Osteoblast (primary cell): ENCODE results near the gene GFRA1. TPM values are rescaled to one million over a fixed set of nuclear protein-coding genes. Genes with fewer than 3 reads are reported as not detected.

Source experiments
- DNase-seq: peaks from one replicate; pipeline ENCODE4 v3.0.0; 2011; ENCODE audit warnings: low spot score, mixed read lengths; ENCODE audit not compliant: insufficient read length; ENCODE audit errors: missing footprints
- H2AFZ ChIP-seq: 2 replicates; pipeline ENCODE4 v1.6.0; 2011; ENCODE audit warnings: mild to moderate bottlenecking, low read length
- H3K27ac ChIP-seq: 2 replicates; pipeline ENCODE4 v1.5.1; 2011; ENCODE audit warnings: mild to moderate bottlenecking, low read depth, low read length, moderate library complexity
- H3K27me3 ChIP-seq: 2 replicates; pipeline ENCODE4 v1.6.0; 2012; ENCODE audit warnings: mild to moderate bottlenecking, control low read depth, inconsistent platforms, low read length, moderate library complexity; ENCODE audit not compliant: insufficient read depth
- H3K36me3 ChIP-seq: 2 replicates; pipeline ENCODE4 v1.5.1; 2011; ENCODE audit warnings: mild to moderate bottlenecking, low read length, control low read depth, moderate library complexity; ENCODE audit not compliant: insufficient read depth
- H3K4me1 ChIP-seq: 2 replicates; pipeline ENCODE4 v1.5.1; 2011; ENCODE audit warnings: mild to moderate bottlenecking, low read length, control low read depth, moderate library complexity; ENCODE audit not compliant: insufficient read depth
- H3K4me2 ChIP-seq: 2 replicates; pipeline ENCODE4 v1.6.0; 2011; ENCODE audit warnings: mild to moderate bottlenecking, low read length; ENCODE audit not compliant: insufficient read depth
- H3K4me3 ChIP-seq: fragments of 200-600 bp; sonication (generic); 3 replicates; pipeline ENCODE4 v1.5.1; 2012; ENCODE audit warnings: mild to moderate bottlenecking, low read length, inconsistent platforms; ENCODE audit not compliant: insufficient read depth
- H3K79me2 ChIP-seq: 2 replicates; pipeline ENCODE4 v1.6.0; 2012; ENCODE audit warnings: mild to moderate bottlenecking, low read length, control low read depth, inconsistent platforms; ENCODE audit not compliant: insufficient read depth
- H3K9me3 ChIP-seq: 2 replicates; pipeline ENCODE4 v1.5.1; 2011; ENCODE audit warnings: low read depth, low read length, control low read depth
- H4K20me1 ChIP-seq: 2 replicates; pipeline ENCODE4 v1.6.0; 2012; ENCODE audit warnings: mild to moderate bottlenecking, low read length, control low read depth; ENCODE audit not compliant: insufficient read depth
- CTCF ChIP-seq: IDR thresholded peaks from 2 replicates; pipeline ENCODE4 v1.5.1; 2011; ENCODE audit warnings: mild to moderate bottlenecking, low read depth, low read length, moderate library complexity; ENCODE audit errors: extremely low read depth
- total RNA-seq: library from RNA; depleted of rRNA; stranded (reverse); fragments of >200 nt; gene quantifications from 2 replicates; pipeline ENCODE4 v1.2.3, GENCODE V29; 2012

The GFRA1 gene
- total RNA-seq, 1 donor = 76.0 TPM

- no peak overlapping the region for H3K4me3 ChIP-seq
- no peaks in the 10 kb centered on the region for H3K79me2 ChIP-seq
- H4K20me1 ChIP-seq = no peaks in the 10 kb centered on the region
- no peaks in the 10 kb centered on the region for H3K27me3 ChIP-seq
- peaks cover 2% of the 10 kb centered on the region for H3K9me3 ChIP-seq
- TF ChIP-seq CTCF = no peak
- DNase-seq = no peak
- no peaks in the 10 kb centered on the region for H3K36me3 ChIP-seq
- no peak overlapping the region for H3K4me2 ChIP-seq
- H2AFZ ChIP-seq = no peak overlapping the region
- H3K27ac ChIP-seq = no peak overlapping the region
- H3K4me1 ChIP-seq = peaks cover 7% of the 10 kb centered on the region
These were observed 74.3 kb downstream of the GFRA1 start for GRCh38 chr10:116198676-116199035.

DNA sequence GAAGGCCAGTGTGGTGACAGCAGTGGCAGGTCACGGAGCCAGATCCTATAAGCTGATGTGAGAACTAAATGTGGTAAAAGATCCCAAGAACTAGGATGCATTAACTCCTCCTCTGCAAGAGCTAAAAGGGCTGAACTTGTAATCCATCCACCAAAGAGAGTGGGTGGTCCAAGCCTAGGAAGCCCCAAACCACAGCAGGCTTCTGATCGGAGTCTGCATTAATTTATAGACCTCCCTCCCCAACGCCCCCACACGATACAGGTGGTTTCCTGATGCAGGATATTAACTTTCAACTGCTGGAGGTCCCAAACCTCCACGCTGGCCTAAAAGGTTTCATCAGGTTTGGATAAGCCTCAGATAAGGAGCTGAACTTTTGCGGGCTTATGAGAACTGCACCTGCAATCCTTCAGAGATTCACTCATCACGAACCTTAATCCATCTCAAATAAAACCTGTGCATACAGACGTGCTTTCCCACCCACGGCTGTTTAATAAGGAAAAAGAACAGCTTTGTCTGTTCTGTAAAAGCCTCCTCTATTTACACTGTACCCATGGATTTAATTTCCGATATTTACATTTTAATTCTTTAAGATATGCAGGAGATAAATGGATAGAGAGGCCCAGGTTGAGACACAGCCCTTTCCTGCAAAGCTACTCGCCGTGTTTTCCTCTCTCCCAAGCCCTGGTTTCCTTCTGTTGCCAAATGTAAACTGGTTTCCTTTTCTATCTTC is 74.9 kb downstream of the GFRA1 start:
- DNase-seq = no peak
- no peak overlapping the region for H2AFZ ChIP-seq
- H3K4me3 ChIP-seq = no peak overlapping the region
- H4K20me1 ChIP-seq = no peaks in the 10 kb centered on the region
- no peaks in the 10 kb centered on the region for H3K27me3 ChIP-seq
- peaks cover 2% of the 10 kb centered on the region for H3K9me3 ChIP-seq
- no peaks in the 10 kb centered on the region for H3K79me2 ChIP-seq
- no peak overlapping the region for H3K27ac ChIP-seq
- H3K36me3 ChIP-seq = no peaks in the 10 kb centered on the region
- peaks cover 7% of the 10 kb centered on the region for H3K4me1 ChIP-seq
- no peak overlapping the region for H3K4me2 ChIP-seq
- TF ChIP-seq CTCF = no peak

- Histone ChIP-seq H3K4me2 (no peak overlapping the region), H3K79me2 (no peaks in the 10 kb centered on the region), H4K20me1 (no peaks in the 10 kb centered on the region), H2AFZ (no peak overlapping the region), H3K27ac (no peak overlapping the region), H3K36me3 (no peaks in the 10 kb centered on the region), H3K4me1 (peaks cover 4% of the 10 kb centered on the region), H3K4me3 (no peak overlapping the region), H3K9me3 (no peaks in the 10 kb centered on the region), H3K27me3 (no peaks in the 10 kb centered on the region)
- no peak for TF ChIP-seq CTCF
- no peak for DNase-seq
These were observed 77.4 kb downstream of the GFRA1 start for GRCh38 chr10:116195583-116195982.

DNA sequence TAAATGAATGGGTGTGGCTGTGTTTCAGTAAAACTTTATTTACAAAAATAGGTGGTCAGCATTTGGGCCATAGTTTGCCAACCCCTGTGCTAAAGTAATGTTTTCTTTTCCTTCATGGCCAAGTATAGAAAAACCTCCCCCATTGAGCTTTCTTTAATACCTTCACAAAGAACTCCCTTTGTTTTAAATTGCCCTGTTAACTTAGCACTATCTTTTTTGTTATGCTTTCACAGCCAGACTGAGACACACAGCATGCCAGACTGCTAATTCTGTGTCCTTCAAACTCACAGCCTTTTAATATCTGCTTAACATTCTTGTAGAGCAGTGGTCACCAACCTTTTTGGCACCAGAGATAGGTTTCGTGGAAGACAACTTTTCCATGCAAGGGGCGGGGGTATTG is 78.0 kb downstream of the GFRA1 start:
- no peak for TF ChIP-seq CTCF
- Histone ChIP-seq H4K20me1 (no peaks in the 10 kb centered on the region), H3K36me3 (no peaks in the 10 kb centered on the region), H2AFZ (no peak overlapping the region), H3K9me3 (no peaks in the 10 kb centered on the region), H3K4me3 (no peak overlapping the region), H3K4me2 (no peak overlapping the region), H3K4me1 (no peaks in the 10 kb centered on the region), H3K79me2 (no peaks in the 10 kb centered on the region), H3K27ac (no peak overlapping the region), H3K27me3 (no peaks in the 10 kb centered on the region)
- DNase-seq = no peak
